GM12875 (cell line): ENCODE measurements around the gene MYO7B.

Source experiments
- H3K4me3 ChIP-seq: one replicate; pipeline ENCODE4 v1.5.1; 2011; ENCODE audit warnings: low read depth, low read length, control low read depth
- TF ChIP-seq, protein P1 (sequence below): IDR thresholded peaks from 2 replicates; pipeline ENCODE4 v1.5.1; 2011; ENCODE audit warnings: low read depth, mild to moderate bottlenecking, control low read depth, inconsistent platforms, low read length, moderate library complexity, borderline replicate concordance; ENCODE audit not compliant: insufficient read depth

MYO7B gene

GRCh38 chr2:127552336-127552735 is 16.9 kb downstream of the MYO7B start:
- TF ChIP-seq, protein P1, sequence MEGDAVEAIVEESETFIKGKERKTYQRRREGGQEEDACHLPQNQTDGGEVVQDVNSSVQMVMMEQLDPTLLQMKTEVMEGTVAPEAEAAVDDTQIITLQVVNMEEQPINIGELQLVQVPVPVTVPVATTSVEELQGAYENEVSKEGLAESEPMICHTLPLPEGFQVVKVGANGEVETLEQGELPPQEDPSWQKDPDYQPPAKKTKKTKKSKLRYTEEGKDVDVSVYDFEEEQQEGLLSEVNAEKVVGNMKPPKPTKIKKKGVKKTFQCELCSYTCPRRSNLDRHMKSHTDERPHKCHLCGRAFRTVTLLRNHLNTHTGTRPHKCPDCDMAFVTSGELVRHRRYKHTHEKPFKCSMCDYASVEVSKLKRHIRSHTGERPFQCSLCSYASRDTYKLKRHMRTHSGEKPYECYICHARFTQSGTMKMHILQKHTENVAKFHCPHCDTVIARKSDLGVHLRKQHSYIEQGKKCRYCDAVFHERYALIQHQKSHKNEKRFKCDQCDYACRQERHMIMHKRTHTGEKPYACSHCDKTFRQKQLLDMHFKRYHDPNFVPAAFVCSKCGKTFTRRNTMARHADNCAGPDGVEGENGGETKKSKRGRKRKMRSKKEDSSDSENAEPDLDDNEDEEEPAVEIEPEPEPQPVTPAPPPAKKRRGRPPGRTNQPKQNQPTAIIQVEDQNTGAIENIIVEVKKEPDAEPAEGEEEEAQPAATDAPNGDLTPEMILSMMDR: no peak
- no peak overlapping the region for H3K4me3 ChIP-seq

- TF ChIP-seq, protein P1: no peak
- no peak overlapping the region for H3K4me3 ChIP-seq
These were observed 17.4 kb downstream of the MYO7B start for GRCh38 chr2:127552846-127553245.

DNA sequence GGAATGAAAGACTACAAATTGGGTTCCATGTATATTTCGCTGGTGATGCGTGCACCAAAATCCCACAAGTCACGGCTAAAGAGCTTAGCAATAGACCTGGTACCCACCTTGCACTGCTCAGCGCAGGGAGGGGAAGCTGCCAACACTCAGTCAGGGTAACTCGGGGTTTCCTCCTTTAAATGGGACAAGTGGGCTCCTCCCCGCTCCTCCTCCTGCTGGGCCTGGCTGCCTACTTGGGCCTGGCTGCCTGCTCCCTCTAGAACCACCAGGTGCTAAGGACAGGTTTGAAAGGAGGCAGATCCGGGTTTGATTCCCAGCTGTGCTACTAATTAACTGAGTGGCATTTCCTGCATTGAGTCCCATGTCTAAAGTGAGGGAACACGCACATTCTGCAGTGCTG is 23.4 kb downstream of the MYO7B start:
- TF ChIP-seq, protein P1: no peak
- no peak overlapping the region for H3K4me3 ChIP-seq

DNA sequence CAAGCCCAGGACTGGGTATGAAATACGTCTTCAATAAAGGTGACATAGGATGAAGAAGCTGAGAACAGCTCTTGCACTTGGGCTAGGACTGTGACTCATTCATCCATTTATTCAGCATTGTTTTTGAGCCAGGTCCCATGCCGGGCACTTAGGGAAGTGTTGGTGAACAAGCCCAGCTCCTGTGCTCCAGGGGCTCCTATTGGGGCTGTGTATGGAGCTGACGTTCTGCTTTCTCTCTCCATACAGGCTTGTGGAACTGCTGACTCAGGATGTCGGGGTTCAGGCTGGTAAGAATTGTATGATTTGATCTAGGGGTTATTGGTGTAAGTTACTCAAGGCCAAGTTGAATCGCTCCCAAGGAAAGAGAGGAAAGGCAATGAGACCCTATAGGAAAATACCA is 24.0 kb downstream of the MYO7B start:
- H3K4me3 ChIP-seq: no peak overlapping the region
- TF ChIP-seq, protein P1: no peak

GRCh38 chr2:127560201-127560930 is 24.9 kb downstream of the MYO7B start:
- H3K4me3 ChIP-seq: no peak overlapping the region
- TF ChIP-seq, protein P1: no peak

DNA sequence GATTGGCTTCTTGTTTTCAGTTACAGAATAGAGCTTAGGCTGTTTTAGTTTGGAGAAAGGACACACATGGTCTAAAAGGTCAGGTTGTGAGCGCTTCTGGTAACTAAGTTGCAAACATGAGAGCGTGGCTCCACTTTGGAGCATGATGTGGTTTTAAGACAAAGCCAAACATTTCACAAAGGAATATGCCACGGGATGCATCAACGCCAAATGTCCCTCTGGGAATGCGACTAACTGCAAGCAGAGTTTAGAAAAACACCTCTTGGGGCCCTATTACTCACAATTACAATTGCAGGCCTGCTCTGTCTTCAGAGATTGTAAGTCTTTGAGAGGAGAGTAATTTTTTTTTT is 25.4 kb downstream of the MYO7B start:
- no peak overlapping the region for H3K4me3 ChIP-seq
- TF ChIP-seq, protein P1: no peak

DNA sequence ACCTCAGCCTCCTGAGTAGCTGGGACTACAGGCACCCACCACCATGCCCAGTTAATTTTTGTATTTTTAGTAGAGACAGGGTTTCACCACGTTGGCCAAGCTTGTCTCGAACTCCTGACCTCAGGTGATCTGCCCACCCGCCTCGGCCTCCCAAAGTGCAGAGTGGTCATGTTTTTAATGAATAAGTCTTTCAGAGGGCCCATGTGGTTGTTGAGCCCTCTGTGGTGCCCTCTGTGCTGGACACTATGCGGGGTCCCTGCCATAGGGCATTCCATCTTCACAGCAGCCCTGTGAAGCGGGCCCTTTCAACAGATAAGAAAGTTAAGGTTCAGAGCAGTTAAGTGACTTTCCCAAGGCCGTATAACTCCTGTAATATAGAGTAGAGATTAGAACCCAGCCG is 25.9 kb downstream of the MYO7B start:
- no peak overlapping the region for H3K4me3 ChIP-seq
- TF ChIP-seq, protein P1: no peak
